ENCODE data around the gene PLA2G4B.

Gene PLA2G4B, protein sequence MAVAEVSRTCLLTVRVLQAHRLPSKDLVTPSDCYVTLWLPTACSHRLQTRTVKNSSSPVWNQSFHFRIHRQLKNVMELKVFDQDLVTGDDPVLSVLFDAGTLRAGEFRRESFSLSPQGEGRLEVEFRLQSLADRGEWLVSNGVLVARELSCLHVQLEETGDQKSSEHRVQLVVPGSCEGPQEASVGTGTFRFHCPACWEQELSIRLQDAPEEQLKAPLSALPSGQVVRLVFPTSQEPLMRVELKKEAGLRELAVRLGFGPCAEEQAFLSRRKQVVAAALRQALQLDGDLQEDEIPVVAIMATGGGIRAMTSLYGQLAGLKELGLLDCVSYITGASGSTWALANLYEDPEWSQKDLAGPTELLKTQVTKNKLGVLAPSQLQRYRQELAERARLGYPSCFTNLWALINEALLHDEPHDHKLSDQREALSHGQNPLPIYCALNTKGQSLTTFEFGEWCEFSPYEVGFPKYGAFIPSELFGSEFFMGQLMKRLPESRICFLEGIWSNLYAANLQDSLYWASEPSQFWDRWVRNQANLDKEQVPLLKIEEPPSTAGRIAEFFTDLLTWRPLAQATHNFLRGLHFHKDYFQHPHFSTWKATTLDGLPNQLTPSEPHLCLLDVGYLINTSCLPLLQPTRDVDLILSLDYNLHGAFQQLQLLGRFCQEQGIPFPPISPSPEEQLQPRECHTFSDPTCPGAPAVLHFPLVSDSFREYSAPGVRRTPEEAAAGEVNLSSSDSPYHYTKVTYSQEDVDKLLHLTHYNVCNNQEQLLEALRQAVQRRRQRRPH

DNA sequence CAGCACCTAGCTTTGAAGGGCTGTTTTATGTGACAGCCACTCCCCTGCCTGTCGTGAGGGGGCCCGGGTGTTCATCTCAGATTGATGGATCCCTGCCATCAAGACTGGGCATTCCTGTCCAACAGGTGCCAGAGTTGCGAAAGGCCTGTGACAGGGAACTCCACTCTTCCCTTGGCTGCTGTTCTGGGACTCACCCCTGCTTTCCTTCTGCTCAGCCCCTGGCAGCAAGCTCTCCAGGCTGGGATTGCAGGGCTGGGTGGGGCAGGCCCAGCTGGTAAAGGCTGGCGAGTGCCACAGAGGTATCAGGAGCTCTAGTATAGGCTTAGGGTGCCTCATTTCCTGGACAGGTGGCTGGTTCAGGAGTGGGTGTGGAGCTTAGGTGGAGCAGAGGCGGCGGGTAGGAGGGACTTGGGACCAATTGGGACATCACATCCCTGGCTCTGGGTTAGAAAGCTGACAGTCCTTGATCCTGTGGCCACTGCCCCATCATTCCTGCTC lies at the start of gene PLA2G4B:
Gene PLA2G4B, plus strand, starts transcription at position 448 of the 498 bp plus-strand sequence. CDS start 67 bp downstream, outside the sequence.
- no peak for DNase-seq

DNA sequence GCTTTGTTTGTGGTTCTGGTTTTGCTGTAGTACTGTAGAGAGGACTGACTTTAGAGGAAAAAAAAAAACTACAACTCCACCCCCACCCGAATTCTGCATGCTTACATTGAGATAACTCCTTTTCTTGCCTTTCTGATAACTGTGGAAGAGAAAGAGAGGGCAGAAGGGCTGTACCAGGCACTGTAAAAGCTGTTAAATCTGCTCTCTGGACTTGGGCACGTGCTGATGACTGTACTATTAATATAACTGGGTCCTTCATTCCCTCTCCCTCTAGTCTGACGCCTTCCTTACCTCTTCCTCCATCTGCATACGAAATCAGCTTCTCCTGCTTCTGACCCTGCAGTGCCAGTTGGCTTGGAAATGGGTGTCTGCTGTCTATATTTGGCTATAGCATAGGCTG lies 49.4 kb upstream of the PLA2G4B start:
- no peak for DNase-seq

DNA sequence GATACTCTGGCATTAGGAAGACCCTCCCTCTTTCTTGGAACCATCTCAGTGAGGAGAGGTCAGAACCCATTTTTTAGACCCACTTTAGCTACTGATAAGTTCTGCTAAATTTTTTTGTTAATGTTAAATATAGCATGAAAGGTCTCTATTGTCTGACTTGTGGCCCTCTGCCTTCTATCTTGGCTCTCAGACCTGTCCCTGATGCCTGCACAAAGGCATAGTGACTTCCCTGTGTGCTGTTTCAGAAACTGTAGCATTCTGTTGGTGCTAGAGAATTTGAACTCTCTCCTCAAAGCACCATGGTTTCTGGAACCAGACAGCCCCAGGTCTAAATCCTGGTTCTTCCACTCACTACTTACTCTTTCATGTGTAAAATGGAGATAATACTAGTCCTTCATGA lies 49.0 kb upstream of the PLA2G4B start:
- no peak for DNase-seq

DNA sequence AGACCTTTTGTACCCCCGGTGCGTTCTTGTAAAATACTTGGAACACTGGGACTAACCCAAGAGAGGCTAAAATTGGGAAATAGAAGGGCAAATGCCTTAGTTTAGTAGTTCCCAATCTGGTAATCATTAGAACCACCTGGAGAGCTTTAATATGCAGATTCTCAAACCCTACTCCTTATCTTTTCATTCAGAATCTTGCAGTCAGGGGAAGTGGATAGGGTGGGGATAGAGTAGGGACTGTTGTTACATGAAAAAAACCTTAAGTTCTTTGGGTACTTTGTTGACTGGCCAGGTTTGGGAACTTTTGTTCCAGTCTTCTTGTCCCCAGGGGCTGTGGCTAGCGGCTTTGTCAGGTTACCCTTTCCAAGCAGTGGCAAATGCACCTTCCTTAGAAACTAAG lies 48.5 kb upstream of the PLA2G4B start:
- DNase-seq, result no peak

DNA sequence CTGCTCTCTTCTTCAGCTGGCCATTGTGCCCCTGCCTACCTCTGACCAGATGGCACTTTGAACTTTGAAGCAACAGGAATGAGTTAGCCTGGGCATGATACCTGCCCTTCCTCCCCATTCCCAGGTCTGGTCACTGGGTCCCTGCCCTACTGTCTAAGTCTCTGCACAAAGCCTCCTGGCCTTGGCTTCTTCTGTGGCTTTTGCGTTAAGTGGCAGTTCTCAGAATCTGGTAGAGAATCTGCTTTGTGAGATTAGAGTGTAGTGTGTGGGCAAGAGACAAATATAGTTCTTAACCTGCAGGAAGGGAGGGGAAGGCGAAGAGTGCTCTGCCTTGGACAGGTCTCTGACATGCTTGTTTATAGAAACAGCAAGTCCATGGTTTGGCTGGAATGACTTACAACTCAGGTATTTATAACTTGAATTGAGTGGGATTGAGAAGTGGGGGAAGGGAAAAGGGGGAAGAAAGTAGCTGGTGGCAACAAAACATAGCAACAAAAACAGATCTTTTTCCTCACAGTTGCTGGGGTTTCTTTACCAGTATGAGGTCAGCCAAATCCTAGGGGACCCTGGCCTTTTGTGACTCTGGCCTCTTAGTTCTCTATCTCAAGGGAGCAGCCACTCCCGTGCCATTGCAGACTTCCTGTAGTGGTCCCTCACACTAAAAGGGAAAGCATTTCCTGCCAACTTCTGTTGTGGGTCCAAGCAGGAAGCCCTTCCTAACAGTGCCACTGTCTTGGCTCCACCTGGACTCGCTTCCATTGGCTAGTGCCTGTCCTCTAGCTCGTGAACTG lies 47.7 kb upstream of the PLA2G4B start:
- peak; percentile 49 for DNase-seq

DNA sequence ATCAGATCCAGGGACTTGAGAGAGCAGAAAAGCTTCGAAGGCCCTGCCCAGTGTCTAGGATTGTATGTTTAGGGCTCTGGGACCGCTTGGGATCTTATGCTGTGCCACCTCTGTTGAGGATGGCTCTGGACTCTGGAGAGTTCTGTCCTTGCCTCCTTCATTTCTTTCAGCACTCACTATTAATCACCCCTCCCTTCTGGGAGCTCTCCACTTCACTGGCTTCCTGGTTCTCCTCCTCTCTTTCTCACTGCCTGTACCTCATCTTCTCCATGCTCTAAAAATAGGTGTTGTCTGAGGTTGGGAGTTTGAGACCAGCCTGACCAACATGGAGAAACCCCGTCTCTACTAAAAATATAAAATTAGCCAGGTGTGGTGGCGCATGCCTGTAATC lies 47.1 kb upstream of the PLA2G4B start:
- no peak for DNase-seq

DNA sequence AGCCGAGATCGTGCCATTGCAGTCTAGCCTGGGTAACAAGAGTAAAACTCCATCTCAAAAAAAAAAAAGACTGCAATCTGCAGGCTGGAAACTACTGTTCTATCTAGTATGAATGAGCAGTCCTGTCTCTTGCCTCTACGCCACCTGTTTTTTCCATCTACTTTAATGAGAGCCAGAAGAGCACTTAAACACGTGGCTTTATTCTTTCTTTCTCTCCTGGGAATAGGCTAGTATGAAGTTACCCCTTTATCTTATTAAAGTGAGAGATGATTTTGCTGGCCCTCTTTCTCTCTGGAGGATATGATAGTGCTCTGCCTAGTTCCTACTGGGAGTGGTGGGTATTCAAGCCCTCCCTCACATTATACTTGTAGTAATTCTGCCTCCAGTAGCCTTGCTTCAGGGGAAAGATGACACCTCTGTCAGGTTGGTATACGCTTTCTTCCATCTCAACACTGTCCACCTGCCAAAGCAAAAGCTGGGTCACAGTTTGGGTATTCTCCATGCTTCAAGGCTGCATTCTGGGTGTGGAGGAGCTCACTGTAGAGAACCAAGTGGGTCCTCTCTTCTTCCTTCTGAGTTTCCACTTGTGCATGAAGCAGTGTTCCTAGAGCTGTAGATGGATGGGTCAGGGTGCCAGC lies 46.5 kb upstream of the PLA2G4B start:
- no peak for DNase-seq

DNA sequence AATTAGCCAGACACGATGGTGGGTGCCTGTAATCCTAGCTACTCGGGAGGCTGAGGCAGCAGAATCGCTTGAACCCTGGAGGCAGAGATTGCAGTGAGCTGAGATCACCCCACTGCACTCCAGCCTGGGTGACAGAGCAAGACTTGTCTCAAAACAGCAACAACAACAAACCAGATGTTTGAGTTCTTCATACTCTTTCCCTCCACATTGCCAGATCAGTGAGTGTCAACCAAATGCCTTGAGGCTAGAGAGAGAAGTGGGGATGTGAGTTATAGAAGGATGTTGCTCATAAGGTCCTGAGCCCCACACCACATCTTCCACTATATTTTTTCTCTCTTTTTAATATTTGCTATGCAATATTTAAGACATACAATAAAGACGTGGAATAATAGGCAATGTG lies 44.6 kb upstream of the PLA2G4B start:
- no peak for DNase-seq

DNA sequence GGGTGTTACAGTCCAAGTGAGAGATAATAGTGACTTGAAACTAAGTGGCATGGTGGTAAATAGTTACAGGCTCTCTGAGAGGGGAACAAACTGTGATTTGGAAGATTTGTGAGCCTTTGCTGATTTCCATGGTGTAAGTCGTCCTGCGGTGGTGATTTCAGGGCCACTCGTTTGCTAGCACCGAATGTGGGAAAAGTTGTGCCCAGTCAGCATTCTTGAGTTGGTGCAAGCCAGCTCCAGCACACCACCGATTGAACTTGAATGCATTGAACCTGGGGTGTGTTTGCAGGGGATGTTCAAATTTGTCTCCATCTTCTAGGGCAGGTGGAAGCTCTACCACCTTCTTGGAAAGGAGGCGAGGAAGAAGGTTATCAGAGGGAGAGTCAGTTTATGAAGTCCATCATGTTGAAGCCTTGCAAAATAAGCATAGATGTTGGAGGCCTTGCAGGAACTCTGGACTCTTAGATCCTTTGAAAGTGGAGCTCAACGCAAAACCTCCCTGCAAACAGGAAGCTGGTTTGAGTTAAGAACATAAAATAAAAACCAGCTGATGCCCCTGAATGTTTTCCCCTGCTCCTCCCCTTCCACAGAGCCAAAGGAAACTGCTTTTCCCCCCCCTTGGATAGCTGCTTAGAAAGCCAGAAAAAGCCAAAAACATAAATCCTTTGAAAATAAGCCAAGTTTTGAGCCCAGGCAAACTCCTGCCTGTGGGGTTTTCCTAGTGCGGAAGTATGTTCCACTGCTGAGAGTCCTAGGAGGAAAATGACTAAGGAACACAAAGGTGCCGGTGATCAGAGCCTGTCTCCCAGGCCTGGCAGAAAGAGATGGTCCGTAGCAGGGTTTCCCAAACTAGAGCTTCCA lies 42.4 kb upstream of the PLA2G4B start:
- DNase-seq, result no peak

DNA sequence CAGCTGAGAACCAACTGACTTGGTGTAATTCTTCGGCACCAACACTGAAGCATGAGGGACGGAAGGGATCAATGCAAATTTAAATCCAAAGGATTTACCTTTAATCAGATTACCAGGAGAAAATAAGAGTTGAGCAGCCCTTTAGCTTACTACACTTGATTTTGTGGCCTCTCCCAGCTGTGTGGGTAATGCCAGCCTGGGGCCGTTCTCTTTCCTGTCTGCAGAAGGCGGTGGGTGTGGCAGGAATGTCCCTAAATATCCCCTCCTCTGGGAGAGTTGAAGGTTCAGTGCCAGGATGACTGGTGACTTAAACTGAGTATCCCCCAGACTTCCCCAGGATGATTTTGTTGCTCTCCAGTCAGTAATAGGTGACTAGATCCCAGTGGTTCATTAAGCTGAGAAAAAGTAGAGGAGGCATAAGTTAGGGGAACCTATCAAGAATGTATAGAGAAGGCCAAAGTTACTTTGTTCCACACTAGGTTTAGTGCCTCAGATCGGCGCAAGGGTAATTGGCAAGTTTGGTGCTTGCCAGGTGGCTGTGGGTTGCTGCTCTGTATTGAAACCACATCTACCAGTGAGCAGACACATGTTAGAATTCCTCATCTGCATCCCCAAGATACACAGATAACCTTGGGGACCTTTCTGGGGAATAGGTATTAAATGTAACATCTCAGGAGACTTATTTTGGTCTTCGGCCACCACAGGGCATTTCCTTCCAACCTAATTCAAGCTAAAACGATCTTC lies 41.3 kb upstream of the PLA2G4B start:
- no peak for DNase-seq

DNA sequence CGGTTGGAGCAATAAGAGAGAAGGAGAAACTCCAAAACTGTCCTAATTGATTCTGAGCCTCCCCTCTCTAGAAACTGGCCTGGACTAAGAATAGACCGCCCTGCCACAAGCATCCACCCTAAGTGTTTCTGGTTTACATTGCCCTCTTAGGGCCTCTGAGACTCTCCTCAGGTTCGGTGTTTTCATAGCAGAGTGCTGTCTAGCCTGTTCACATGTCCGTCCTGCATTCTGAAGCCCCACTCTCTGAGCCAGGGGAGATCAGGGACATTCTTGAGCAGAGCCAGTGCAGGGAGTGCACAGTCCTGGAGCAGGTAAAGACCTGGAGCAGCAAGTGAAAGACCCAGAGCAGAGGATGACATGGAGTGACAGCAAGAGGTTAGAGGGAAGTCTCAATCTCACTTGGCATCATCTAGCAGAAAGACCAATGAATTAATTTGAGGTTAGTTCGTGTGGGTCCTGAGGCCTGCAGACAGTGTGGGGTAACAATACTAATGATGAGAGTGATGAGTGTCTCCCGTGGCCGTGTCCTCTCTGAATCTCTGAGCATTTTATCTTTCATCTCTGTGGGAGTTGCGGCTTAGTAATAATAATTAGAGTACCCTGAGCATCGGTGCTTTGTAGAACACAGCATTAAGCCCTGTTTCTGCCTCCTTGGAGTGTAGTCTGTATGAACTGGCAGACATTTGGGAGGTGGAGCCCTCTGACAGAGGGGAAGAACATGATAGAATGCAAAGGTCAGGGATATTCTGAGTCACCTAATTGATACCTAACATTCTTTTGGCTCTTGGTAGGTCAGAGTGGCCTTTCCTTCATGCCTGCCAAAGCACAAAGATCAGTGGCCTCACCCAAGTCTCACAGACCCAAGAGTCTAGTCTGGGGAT lies 39.8 kb upstream of the PLA2G4B start:
- no peak for DNase-seq

DNA sequence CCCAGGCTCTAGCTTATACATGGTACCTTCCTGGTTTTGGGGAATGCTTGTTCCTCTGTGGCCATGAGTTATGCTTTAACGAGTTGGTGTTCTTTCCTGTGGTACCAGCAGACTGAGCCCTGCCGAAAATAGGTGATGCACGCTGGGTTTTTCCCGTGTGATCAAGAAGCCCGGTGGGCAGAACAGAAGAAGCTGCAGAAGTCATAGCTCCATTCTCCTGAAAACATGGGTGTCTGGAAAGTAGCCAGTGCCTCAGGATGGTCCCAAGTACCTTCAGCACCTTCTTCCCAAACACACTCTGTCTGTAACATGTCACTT lies 39.2 kb upstream of the PLA2G4B start:
- DNase-seq, result no peak

DNA sequence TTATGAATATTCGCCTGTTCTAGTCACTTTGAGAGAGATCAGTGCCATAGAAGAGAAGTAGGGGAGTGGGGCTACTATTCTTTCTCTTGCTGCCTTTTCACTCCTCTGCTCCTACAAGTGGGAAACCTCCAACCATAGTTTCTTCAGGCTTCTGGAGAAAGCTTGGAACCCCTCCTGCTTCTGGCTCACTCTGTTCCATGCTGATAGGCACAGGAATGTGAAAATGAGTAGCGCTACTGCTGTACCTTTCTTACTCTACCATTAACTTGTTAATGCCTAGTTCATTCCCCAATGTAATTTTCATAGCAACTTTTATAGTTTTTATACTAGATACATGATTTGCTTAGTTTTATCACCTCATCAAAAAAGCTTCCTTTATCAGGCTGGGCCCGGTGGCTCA lies 37.5 kb upstream of the PLA2G4B start:
- no peak for DNase-seq

DNA sequence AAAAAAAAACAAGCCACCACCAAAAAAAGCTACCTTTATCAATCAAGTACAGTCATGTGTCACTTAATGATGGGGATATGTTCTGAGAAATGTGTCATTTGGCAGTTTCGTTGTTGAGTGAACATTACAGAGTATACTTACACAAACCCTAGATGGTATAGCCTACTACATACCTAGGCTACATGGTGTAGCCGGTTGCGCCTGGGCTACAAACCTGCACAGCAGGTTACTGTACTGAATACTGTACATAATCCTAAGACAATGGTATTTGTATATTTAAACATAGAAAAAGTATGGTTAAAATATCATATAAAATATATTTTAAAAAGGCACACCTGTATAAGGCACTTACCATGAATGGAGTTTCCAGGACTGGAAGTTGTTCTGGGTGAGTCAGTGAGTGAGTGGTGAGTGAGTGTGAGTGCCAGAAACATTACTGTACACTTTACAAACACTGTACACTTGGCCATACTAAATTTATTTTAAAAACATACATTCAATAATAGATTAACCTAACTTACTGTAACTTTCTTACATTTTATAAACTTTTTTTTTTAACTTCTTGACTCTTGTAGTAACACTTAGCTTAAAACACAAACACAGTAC lies 36.7 kb upstream of the PLA2G4B start:
- DNase-seq, result no peak

DNA sequence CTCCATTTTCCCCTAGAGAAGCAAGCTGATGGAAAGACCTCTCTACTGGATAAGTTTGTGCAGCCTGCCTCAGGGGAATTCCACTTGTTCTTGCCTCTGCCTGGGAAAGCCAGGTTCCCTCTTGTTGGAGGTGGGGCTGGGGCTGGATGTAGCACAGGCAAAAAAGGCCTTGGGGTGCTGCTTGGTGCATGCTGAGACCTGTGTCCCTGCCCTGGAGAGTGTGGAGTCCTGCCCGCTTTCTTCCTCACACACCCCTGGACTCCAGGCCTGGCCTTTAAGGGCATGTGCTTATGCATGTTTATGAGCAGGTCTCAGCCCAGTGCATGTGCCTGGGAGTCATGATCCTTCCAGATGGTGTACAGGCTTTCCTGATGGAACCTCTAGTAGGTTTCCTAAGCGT lies 34.3 kb upstream of the PLA2G4B start:
- DNase-seq, result no peak

DNA sequence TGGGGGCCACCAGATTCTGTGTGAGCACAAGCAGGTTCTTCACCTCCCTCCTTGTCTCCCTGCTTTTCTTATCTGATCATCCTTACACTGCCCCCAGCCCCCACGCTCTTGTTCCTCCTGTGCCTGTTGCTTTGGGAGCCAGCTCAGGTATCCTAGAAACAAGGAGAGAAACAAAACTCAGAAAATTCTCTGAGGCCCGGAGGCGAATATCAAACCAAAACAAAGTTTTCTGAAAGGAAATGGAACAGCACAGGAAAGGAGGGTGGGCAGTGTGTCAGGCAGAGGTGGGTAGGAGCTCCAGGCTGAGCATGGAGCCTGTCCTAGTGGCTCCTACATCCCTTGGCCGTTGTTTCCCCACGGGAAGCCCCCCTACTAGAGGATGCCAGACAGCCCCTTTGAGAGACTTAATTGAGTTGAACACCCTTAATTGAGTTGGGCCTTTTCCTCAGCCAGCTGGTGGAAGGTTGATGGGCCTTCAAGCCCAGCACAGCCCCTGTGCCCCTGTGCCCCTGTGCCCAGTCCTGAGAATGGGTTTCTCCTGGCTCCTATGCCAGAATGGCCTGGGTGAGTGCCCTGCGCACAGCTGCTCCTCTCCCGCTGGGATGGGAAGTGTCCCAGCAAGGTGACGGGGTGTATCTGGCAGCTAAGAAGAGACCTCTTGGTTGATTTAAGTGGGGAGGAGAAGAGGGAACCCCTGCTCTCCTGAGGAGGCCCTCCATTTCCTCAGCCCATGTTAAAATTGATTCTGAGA lies 33.6 kb upstream of the PLA2G4B start:
- DNase-seq, result no peak

DNA sequence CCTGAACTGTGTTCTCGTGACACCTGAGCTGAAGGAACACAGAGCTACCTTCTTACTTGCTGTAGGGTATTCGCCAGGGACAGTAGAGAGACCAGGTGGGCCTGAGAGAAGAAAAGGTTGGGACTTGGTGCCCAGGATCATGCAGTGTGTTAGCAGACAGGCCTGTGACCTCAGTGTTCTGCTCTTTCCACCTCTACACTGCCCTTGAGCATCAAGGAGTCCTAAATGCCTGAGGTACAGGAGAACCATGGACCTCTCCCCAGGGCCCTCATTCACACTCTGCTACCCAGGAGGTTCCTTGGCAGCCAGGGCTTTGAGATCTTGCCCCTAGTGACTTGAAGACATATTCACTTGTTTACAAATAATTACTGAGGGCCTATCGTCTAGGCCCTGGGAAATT lies 32.9 kb upstream of the PLA2G4B start:
- no peak for DNase-seq

DNA sequence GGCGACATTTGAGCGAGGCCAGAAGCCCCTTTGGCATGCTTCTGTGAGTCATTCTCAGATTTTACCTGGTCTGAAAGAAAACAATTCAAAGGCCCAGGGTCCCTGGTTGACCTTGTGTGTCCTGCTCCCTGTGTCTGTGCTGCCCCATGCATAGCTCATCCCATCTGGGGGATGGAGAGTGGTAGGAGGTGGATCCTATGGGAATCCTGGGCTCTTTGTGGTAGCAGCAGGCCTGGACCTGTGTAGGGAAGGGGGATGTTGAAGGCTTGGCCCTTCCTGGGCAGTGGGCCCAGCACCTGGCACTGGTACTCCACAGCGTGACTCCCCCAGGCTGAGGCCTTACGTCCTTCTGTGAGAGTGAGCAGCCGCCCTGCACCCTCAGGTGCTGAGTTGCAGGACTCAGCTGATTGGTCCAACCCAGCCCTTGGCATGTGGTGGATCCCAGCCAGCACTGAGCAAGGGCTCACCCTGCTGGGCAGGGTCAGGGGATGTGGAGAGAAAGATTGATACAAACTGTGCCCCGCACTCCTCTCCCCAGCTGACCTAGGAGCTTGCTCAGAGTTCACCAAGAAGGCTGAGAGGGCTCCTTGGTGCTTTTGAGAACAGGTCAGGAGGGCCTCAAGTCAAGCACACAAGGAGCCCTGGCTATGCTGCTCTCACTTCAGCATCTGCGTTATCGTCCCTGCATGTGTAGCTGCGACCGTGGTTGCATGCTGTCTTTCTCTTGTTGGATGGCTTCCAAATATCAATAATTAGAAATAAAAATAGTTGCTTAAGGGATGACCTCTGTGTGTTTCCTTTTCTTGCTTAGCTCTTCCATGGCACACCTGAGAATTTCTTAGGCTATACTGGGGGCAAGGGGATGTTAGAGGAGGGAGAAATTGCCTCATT lies 32.1 kb upstream of the PLA2G4B start:
- no peak for DNase-seq
